Stomach smooth muscle (tissue), 2 donors: ENCODE results near the gene ANXA2.
A peak's percentile ranks its signal among the peaks of the same experiment; 100 is the strongest.

Experiments
- H3K27ac ChIP-seq: one replicate; pipeline ENCODE4 v1.7.0; 2013; ENCODE audit warnings: mild to moderate bottlenecking, low read length, inconsistent platforms
- H3K27me3 ChIP-seq, 2 donors: one replicate each; pipeline ENCODE4 v1.7.0; 2013; ENCODE audit warnings: low read length in 2 of 2; ENCODE audit not compliant: insufficient read depth in 2 of 2, control insufficient read depth in 1 of 2
- H3K36me3 ChIP-seq, 2 donors: one replicate each; pipeline ENCODE4 v1.7.0; 2013; ENCODE audit warnings: low read length in 2 of 2; ENCODE audit not compliant: control insufficient read depth in 2 of 2, insufficient read depth in 2 of 2
- H3K4me1 ChIP-seq: one replicate; pipeline ENCODE4 v1.7.0; 2013; ENCODE audit warnings: low read length; ENCODE audit not compliant: control insufficient read depth, insufficient read depth
- H3K4me3 ChIP-seq, 2 donors: one replicate each; pipeline ENCODE4 v1.7.0; 2013; ENCODE audit warnings: low read length in 2 of 2
- H3K9ac ChIP-seq, 2 donors: one replicate each; pipeline ENCODE4 v1.7.0; 2013; ENCODE audit warnings: low read length in 2 of 2, mild to moderate bottlenecking in 1 of 2
- H3K9me3 ChIP-seq, 2 donors: one replicate each; pipeline ENCODE4 v1.7.0; 2013; ENCODE audit warnings: low read length in 2 of 2; ENCODE audit not compliant: control insufficient read depth in 2 of 2
- donor health status: healthy.
- donor health status: Pancreatic carcinoma.

ANXA2 gene

DNA sequence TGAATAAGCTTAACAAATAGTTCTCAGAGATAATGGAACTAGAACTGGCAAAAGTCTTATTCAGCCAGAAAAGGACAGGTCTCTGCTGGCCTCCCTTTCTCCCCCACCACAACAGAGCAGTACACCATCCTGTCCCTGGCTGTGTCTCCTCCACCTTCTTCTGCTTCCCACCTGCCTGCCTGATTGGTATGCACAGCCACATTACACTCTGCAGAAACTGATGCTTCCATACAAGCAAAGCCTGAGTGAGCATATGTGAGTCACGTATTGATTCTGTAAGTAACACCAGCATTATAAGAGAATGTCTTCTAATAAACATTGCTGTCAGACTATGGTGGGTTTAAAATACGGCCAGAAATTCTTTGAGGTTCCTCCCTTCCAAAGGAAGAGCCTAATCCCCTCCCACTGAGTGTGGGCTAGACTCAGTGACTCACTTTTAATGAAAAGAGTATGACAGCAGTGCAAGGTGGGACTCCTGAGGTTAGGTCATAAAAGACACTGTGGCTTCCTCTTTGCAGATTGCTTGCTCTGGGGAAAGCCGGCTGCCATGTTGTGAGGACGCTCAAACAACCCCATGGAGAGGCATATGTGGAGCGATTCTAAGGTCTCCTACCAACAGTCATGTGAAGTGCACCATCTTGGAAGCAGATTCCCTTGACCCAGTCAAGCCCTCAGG lies 44.4 kb downstream of the ANXA2 start:
- peaks cover 64 to 67% of the 10 kb centered on the region in 2 donors for H3K36me3 ChIP-seq
- no peaks in the 10 kb centered on the region for H3K9me3 ChIP-seq
- no peak overlapping the region for H3K4me3 ChIP-seq
- H3K27me3 ChIP-seq = no peaks in the 10 kb centered on the region
- H3K9ac ChIP-seq = no peak overlapping the region
- no peak overlapping the region for H3K27ac ChIP-seq
- H3K4me1 ChIP-seq = no peaks in the 10 kb centered on the region

DNA sequence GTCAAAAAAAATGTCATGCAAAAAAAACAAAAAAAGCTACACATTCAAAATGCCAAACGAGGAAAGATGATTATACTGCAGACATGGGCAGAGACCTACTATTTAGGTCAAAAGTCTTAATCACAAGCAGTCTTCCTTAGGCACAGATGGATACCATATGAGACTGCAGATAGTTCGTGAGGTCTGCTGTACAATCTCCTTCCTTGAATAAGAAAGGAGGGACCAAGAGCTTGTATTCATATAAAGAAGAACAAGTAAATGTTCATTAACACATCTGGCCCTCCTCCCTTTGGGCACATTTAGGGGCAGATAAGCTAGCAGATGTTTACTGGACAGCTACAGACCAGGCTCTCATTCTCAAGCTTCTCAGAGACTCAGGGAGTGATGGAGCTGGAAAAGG lies 45.3 kb downstream of the ANXA2 start:
- H3K9me3 ChIP-seq = no peaks in the 10 kb centered on the region
- no peak overlapping the region for H3K4me3 ChIP-seq
- H3K27me3 ChIP-seq = no peaks in the 10 kb centered on the region
- H3K4me1 ChIP-seq = no peaks in the 10 kb centered on the region
- H3K9ac ChIP-seq = no peak overlapping the region
- H3K36me3 ChIP-seq = peaks cover 71 to 75% of the 10 kb centered on the region in 2 donors
- no peak overlapping the region for H3K27ac ChIP-seq

DNA sequence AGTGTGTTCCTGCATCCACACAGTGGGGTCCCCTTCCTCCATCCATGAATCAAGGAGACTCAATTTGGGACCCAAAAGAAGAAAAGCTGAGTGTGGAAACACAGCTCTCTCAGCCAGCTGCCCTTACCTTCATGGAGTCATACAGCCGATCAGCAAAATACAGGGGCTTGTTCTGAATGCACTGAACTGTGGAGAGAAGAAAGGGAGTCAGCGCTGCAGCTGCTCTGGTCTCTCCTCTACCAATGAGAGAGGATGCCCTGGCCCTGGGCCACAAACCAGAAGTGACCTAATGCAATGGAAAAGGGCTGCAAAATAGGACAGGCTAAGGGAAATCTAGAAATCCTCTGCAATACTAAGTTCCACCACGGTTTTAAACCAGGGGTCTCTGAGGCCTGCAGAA lies 46.7 kb downstream of the ANXA2 start:
- Histone ChIP-seq H3K27me3 (no peaks in the 10 kb centered on the region), H3K9me3 (no peaks in the 10 kb centered on the region), H3K36me3 (peaks cover 76 to 83% of the 10 kb centered on the region in 2 donors), H3K9ac (no peak overlapping the region), H3K4me1 (no peaks in the 10 kb centered on the region), H3K27ac (no peak overlapping the region), H3K4me3 (no peak overlapping the region)

DNA sequence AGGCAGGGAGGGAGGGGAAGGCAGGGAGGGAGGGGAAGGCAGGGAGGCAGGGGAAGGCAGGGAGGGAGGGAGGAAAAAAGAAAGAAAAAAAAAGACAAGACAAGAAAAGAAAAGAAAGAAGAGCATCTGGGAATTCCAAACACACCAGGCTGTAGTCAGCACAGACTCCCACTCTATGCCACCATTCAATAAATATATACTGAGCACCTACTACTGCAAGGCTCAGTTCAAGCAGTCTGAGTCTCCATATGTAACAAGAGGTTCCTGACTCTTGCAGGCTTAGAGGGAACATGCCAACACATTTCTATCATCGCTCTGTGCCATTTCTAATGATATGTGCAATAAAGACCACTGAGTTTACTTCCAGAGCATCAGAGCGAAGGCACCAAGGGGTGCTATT lies 47.7 kb downstream of the ANXA2 start:
- Histone ChIP-seq H3K9me3 (no peaks in the 10 kb centered on the region), H3K9ac (no peak overlapping the region), H3K36me3 (peaks cover 70 to 80% of the 10 kb centered on the region in 2 donors), H3K4me1 (peaks cover 5% of the 10 kb centered on the region), H3K27ac (no peak overlapping the region), H3K27me3 (no peaks in the 10 kb centered on the region), H3K4me3 (no peak overlapping the region)

DNA sequence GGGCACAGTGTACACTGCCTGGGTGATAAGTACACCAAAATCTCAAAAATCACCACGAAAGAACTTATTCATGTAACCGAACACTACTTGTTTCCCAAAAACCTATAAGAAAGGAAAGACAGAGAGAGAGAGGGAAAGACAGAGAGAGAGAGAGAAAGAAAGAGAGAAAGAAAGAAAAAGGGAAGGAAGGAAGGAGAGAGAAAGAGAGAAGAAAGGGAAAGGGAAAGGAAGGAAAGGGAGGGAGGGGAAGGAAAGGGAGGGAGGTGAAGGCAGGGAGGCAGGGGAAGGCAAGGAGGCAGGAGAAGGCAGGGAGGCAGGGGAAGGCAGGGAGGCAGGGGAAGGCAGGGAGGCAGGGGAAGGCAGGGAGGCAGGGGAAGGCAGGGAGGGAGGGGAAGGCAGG lies 48.2 kb downstream of the ANXA2 start:
- H3K36me3 ChIP-seq = peaks cover 65 to 75% of the 10 kb centered on the region in 2 donors
- no peak overlapping the region for H3K27ac ChIP-seq

DNA sequence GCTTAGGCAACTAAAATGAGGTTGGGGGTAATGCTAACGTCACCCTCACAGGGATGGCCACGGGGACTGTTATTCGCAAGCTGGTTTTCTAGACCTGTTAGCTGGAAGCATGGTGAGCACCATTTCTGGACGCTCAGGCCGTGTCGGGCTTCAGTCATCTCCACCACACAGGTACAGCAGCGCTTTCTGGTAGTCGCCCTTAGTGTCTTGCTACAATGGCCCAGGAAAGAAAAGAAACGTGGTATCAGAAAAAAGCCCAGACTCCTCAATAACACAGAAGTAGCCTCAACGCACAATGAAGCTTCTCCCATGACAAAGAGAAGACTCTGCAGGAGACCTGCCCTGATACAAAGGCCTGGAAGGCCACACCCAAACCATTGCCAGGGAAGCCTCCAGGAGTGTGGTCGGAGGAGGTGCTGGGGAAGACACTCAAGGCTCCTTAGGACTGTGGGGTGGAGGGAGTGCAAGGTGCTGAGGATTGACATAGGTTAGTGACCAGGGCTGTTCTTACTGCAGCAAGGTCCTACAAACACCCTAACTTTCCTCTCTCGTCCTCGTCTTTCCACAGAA lies 50.2 kb downstream of the ANXA2 start:
- H3K4me3 ChIP-seq = no peak overlapping the region
- peaks cover 17% of the 10 kb centered on the region for H3K4me1 ChIP-seq
- no peak overlapping the region for H3K9ac ChIP-seq
- peaks cover 52 to 57% of the 10 kb centered on the region in 2 donors for H3K36me3 ChIP-seq
- no peaks in the 10 kb centered on the region for H3K9me3 ChIP-seq
- H3K27ac ChIP-seq = no peak overlapping the region
- no peaks in the 10 kb centered on the region for H3K27me3 ChIP-seq

More for the DNA sequence above, 48.2 kb downstream of the ANXA2 start:
- no peaks in the 10 kb centered on the region for H3K9me3 ChIP-seq
- H3K4me1 ChIP-seq = peaks cover 5% of the 10 kb centered on the region
- no peak overlapping the region for H3K9ac ChIP-seq
- H3K27me3 ChIP-seq = no peaks in the 10 kb centered on the region
- no peak overlapping the region for H3K4me3 ChIP-seq

DNA sequence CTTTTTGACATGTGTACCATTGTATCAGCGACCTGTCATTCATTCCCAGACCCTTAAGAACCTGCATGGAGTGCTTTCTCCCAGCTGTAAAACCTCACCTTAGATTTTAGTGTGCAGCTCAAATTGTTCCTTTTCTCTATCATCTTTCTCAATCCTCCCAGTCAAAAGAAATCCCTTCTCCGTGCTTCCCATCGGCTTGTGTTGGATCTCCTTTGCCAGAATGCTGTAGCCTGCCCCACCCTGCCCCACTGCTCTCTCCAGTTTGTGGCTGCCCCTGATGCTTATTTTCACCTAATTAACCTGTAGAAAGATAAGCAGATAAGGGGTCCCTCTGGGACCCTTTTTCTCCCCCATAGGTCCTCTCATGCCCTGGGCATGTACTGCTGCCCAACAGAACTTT lies 51.1 kb downstream of the ANXA2 start:
- Histone ChIP-seq H3K4me3 (no peak overlapping the region), H3K4me1 (peaks cover 17% of the 10 kb centered on the region), H3K9ac (no peak overlapping the region), H3K27me3 (no peaks in the 10 kb centered on the region), H3K36me3 (peaks cover 43 to 48% of the 10 kb centered on the region in 2 donors), H3K27ac (no peak overlapping the region), H3K9me3 (no peaks in the 10 kb centered on the region)

DNA sequence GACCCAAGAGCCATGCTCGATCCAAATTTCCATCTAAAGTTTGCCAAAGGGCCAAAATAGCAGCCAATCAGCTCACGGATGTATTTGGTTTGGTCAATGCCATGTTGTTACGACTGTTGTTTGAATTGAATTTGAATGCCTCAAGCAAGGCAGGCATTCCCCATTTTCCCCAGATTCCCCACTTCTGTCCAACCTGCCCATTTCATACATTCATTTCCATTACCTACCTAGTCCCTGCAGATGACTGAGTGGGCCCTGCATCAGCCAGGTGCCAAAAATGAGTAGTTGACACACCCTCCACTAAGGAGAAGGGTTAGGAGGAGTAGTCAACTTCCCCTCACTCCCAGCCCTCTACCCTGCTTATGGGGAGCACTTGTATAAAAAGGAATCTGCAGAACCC lies 51.7 kb downstream of the ANXA2 start:
- Histone ChIP-seq H3K4me1 (peaks cover 17% of the 10 kb centered on the region), H3K4me3 (no peak overlapping the region), H3K9me3 (no peaks in the 10 kb centered on the region), H3K27me3 (no peaks in the 10 kb centered on the region), H3K27ac (no peak overlapping the region), H3K9ac (no peak overlapping the region), H3K36me3 (peaks cover 37 to 43% of the 10 kb centered on the region in 2 donors)

DNA sequence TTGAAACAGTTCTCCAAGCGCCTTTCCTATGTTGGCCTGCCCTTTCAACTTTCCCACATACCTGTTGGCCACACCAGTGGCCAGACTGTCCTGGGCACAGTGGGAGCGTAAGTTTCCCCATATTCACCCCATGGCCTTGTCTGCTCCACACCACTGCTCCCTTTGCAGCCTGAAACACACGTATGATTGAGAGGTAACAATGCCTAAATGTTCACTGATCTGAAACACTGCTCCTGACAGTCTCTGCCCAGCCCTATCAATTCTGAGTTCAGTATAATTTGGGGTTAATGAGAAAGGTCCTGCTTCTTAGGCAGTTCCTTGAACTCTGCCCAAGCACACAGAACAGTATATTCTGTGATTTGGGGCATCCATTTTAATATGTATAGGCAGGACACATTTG lies 52.2 kb downstream of the ANXA2 start:
- no peak overlapping the region for H3K27ac ChIP-seq
- no peaks in the 10 kb centered on the region for H3K9me3 ChIP-seq
- H3K27me3 ChIP-seq = no peaks in the 10 kb centered on the region
- H3K4me3 ChIP-seq = no peak overlapping the region
- H3K36me3 ChIP-seq = peaks cover 32 to 38% of the 10 kb centered on the region in 2 donors
- H3K4me1 ChIP-seq = peaks cover 17% of the 10 kb centered on the region
- H3K9ac ChIP-seq = no peak overlapping the region

DNA sequence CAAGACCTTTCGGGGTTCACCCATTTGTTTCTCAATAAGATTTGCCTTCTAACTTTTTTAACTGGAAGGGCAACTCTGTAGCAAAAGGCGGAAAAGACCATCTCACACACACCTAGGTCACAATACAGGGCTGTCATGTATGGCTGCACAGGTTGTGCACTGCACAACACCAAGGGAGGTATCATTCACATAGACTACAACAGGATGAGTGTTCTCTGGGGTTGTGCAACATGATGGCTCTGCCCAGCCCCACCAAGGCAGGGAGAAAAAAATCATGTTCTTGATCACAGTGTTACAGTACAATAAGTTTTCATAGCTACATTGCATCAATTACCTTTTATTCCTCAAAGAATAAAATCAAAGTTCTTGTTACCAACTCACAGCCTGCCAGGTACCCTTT lies 52.8 kb downstream of the ANXA2 start:
- no peak overlapping the region for H3K9ac ChIP-seq
- peaks cover 17% of the 10 kb centered on the region for H3K4me1 ChIP-seq
- H3K4me3 ChIP-seq = no peak overlapping the region
- peak overlapping the region; percentile 41 for H3K27ac ChIP-seq
- no peaks in the 10 kb centered on the region for H3K27me3 ChIP-seq
- H3K9me3 ChIP-seq = no peaks in the 10 kb centered on the region
- peaks cover 26 to 33% of the 10 kb centered on the region in 2 donors for H3K36me3 ChIP-seq

DNA sequence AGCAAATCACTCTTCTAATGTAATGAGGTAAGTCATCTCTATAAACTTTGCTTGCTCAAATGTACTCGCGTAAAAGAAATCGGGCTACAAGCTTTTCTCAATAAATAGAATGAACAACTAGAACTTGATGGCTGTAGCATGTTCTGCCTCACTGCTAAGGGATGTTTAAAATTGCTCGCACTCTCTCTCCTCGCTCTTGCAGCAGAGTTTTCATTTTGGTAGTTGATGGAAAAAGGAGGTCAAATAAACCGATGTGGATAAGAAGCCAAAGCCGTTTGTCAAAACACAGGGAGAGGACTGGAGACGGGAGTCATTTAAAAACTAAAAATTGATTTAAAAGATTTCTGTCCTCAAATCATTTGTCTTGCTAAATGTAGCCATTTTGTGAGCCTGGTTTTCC lies 53.3 kb downstream of the ANXA2 start:
- Histone ChIP-seq H3K27ac (peak overlapping the region; percentile 41), H3K9me3 (no peaks in the 10 kb centered on the region), H3K36me3 (peaks cover 26 to 33% of the 10 kb centered on the region in 2 donors), H3K27me3 (no peaks in the 10 kb centered on the region), H3K4me1 (peaks cover 17% of the 10 kb centered on the region), H3K9ac (no peak overlapping the region), H3K4me3 (no peak overlapping the region)
